Esophagus (tissue), 2 donors: Measurements from ENCODE around the gene EXD3. TPM values are rescaled to one million over a fixed set of nuclear protein-coding genes. Genes with fewer than 3 reads are reported as not detected.
"Not testable (repeated sequence)": the region's sequence is repeated elsewhere in the genome, so short reads cannot be mapped to it uniquely, and the experiment has no call there.

ENCODE experiments used
- H3K27ac ChIP-seq, 2 donors: one replicate each; pipeline ENCODE4 v1.5.1; 2013; ENCODE audit warnings: low read depth in 2 of 2, mild to moderate bottlenecking in 2 of 2, inconsistent platforms in 1 of 2, low read length in 1 of 2, moderate library complexity in 1 of 2
- H3K27me3 ChIP-seq, 2 donors: one replicate each; pipeline ENCODE4 v1.6.1; 2013; ENCODE audit warnings: low read length in 2 of 2, control low read depth in 1 of 2, mild to moderate bottlenecking in 1 of 2; ENCODE audit not compliant: insufficient read depth in 2 of 2, control insufficient read depth in 1 of 2
- H3K36me3 ChIP-seq, 2 donors: one replicate each; pipeline ENCODE4 v1.6.1; 2013; ENCODE audit warnings: low read length in 1 of 2; ENCODE audit not compliant: control insufficient read depth in 2 of 2, insufficient read depth in 2 of 2
- H3K4me1 ChIP-seq, 2 donors: one replicate each; pipeline ENCODE4 v1.6.1; 2013; ENCODE audit warnings: low read length in 1 of 2; ENCODE audit not compliant: control insufficient read depth in 2 of 2, insufficient read depth in 2 of 2
- H3K4me3 ChIP-seq, 2 donors: one replicate each; pipeline ENCODE4 v1.5.1; 2013; ENCODE audit warnings: low read length in 2 of 2, mild to moderate bottlenecking in 2 of 2, low read depth in 1 of 2, moderate library complexity in 1 of 2
- H3K9me3 ChIP-seq, 2 donors: one replicate each; pipeline ENCODE4 v1.6.1; 2013; ENCODE audit warnings: mild to moderate bottlenecking in 2 of 2, low read depth in 1 of 2, low read length in 1 of 2, moderate library complexity in 1 of 2; ENCODE audit not compliant: control insufficient read depth in 2 of 2, insufficient read depth in 1 of 2
- WGBS, 2 donors: extraction: QIAGEN DNeasy Blood & Tissue Kit; methylation state at CpG; one replicate each; pipeline ENCODE4 v1.1.7; 2013; 5-methylcytosine and 5-hydroxymethylcytosine counted together
- polyA plus RNA-seq, 2 donors: library from polyadenylated mRNA; stranded (reverse); fragments of 200-250 nt; gene quantifications; one replicate each; pipeline ENCODE4 v1.2.3, GENCODE V29; 2013
- donor health status: healthy with polysubstance abuse.
- donor health status: Bipolar disorder and iron deficiency.

EXD3 gene
- polyA plus RNA-seq, 2 donors: 9.7 to 20.8 TPM

DNA sequence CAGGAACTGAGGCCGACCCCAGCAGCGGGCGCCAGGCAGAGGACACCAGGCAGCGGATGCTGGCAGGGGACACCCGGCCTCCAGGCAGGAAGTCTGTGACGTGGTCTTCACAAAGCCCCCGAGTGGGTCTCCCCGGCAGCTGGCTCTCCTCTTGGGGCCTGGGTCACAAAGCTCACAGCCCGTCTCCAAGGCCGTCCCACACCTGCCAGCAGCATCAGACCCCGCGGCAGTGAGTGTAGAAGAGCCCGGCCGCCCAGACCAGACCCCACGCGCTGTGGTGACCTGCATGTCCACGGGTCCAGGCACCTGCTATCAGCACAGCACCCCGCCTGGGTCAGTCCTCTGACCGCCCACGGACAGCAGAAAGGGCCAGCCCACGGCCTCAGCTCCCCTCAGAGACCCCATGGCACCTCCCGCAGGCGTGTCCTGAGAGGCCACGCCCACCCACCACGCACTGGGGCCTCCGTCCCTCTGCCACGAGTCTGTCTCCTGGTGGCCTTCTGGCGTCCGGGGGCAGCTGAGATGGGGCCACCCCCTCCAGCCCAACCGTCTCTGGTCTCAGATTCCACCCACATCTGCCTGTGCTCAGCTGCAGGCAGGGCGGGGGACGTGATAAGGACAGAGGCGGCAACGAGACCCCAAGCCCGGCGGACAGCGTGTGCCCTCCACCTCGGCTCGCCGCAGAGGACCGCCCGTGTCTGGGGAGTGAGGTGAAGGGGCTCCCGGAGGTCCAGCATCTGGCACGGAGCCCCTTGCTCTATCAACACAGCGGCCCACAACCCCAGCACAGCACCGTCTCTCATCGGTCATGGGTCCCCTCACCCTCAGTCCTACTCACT lies 34.2 kb downstream of the EXD3 start:
- H3K27me3 ChIP-seq: no peaks in the 10 kb centered on the region
- 90 to 92% methylated on average over 40 to 47 of the region's 47 CpGs for WGBS, 2 donors
- no peaks in the 10 kb centered on the region for H3K4me1 ChIP-seq
- H3K27ac ChIP-seq: no peak overlapping the region
- peaks cover 0 to 7% of the 10 kb centered on the region in 2 donors for H3K36me3 ChIP-seq
- no peaks in the 10 kb centered on the region for H3K9me3 ChIP-seq
- H3K4me3 ChIP-seq: no peak overlapping the region

DNA sequence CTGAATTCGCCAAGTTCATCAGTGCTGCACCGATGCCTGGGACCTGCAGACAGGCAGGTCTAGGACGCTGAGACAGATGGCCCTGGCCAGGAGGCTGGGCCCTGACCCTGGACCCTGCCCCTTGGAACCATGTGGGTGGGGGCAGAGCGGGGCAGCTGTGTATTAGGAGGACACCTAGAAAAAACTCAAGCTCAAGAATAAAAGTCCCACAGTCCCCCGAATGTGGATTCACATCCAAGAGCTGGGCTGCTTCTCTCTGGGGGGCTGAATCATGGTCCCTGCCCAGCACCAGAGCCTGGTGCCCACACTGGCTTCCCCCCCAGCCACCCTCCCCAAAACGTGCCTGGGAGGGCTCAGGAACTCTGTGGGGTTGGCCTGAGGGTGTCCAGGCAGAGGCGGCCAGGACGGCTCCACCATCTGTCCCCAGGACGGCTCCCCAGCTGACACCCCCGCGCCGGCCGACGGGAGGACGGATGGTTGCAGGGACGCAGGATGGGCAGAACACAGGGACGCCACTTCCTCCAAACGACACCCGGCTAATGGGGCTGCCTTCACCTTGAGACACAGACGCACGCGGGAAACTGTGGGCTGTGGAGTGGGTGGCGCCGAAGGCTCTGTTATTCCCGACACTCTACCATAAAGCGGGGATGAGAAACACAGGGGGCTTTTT lies 34.9 kb downstream of the EXD3 start:
- 81 to 85% methylated on average over 26 of the region's 26 CpGs for WGBS, 2 donors
- H3K36me3 ChIP-seq: peaks cover 0 to 7% of the 10 kb centered on the region in 2 donors
- no peaks in the 10 kb centered on the region for H3K4me1 ChIP-seq
- H3K4me3 ChIP-seq: no peak overlapping the region
- no peaks in the 10 kb centered on the region for H3K27me3 ChIP-seq
- H3K27ac ChIP-seq: peak overlapping the region; percentile 31 to 39
- no peaks in the 10 kb centered on the region for H3K9me3 ChIP-seq

DNA sequence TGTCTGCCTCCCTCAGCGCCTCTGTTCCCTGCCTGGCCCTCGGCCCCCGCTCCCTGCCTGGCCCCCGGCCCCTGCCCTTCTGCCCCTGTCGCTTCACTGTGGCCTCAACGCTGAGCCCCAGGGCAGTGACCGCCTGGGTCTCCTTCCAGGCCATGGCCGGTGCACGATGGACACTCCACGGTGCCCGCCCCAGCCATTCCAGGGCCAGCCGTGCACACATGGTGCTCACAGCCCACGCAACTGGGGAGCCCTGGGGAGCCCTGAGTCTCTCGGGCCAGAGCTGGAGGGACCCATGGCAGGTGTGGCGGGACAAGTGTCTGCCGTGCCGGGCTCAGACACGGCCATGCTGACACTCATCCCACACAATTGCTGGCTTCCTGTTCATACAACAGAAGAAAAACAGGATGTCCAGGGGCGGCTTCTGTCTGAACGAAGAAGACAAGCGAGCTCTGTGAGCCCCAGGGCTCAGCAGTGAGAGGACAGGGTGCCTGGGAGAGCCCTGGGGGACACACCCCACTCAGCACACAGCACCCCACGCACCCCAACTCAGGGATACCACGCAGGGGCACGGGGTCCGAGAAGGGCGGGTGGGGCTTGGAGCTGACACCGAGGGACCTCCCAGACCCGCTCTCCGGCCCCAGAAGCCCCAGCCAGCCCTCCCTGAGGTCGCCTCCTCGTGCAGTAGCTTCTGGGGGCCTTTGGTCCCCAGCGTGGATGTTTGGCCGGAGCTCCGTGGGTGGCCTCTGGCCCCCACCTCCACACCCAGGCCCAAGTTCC lies 35.7 kb downstream of the EXD3 start:
- H3K27me3 ChIP-seq: no peaks in the 10 kb centered on the region
- H3K27ac ChIP-seq: peak overlapping the region; percentile 31 to 39
- H3K36me3 ChIP-seq: peaks cover 0 to 7% of the 10 kb centered on the region in 2 donors
- no peaks in the 10 kb centered on the region for H3K4me1 ChIP-seq
- no peak overlapping the region for H3K4me3 ChIP-seq
- H3K9me3 ChIP-seq: no peaks in the 10 kb centered on the region
- WGBS, 2 donors: 71 to 78% methylated on average over 34 of the region's 34 CpGs

DNA sequence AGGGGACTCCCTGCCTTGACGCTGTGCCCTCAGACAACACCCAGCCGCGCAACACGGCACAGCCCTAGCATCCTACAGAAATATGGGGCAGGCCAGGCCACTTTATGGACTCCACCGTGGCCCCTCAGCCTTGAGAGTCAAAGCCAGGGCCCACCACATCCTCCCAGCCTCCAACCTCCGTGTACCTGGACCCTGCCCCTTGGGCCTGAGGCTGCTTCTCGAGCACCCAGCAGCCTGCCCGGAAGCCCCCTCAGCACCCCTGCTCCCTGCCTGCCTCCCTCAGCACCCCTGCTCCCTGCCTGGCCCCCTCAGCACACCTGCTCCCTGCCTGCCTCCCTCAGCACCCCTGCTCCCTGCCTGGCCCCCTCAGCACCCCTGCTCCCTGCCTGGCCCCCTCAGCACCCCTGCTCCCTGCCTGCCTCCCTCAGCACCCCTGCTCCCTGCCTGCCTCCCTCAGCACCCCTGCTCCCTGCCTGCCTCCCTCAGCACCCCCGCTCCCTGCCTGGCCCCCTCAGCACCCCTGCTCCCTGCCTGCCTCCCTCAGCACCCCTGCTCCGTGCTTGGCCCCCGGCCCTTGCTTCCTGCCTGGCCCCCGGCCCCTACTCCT lies 36.4 kb downstream of the EXD3 start:
- not testable (repeated sequence) for H3K9me3 ChIP-seq, H3K27ac ChIP-seq, H3K36me3 ChIP-seq, H3K4me1 ChIP-seq, H3K4me3 ChIP-seq, H3K27me3 ChIP-seq
- 83 to 87% methylated on average over 12 of the region's 12 CpGs for WGBS, 2 donors

DNA sequence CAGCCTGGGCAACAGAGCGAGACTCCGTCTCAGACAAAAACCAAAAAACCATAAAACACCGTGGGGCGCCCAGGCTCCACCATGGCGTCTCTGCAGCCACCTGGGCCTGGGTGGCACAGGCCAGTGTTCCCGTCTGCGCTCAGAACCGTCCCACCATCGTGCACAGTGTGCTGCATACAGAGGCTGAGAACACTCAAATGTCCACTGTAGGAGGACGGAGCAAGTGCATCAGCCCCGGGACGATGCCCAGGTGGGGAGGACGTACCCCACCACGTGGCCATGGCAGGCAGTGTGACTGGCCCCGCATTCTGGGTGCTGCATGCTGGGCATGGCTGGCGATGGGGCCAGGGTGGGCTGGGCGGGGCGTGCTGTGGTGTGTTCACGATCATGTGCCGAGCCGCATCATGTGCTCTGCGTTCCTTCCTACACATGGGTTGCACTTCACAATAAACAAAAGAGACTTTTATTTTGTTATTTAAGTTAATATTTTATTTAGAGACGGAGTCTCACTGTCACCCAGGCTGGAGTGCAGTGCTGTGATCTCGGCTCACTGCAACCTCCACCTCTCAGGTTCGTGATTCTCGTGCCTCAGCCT lies 37.8 kb downstream of the EXD3 start:
- 91 to 95% methylated on average over 25 to 26 of the region's 26 CpGs for WGBS, 2 donors
- Histone ChIP-seq H3K27ac (no peak overlapping the region), H3K4me3 (no peak overlapping the region), H3K36me3 (peaks cover 0 to 3% of the 10 kb centered on the region in 2 donors), H3K27me3 (no peaks in the 10 kb centered on the region), H3K4me1 (no peaks in the 10 kb centered on the region), H3K9me3 (no peaks in the 10 kb centered on the region)

DNA sequence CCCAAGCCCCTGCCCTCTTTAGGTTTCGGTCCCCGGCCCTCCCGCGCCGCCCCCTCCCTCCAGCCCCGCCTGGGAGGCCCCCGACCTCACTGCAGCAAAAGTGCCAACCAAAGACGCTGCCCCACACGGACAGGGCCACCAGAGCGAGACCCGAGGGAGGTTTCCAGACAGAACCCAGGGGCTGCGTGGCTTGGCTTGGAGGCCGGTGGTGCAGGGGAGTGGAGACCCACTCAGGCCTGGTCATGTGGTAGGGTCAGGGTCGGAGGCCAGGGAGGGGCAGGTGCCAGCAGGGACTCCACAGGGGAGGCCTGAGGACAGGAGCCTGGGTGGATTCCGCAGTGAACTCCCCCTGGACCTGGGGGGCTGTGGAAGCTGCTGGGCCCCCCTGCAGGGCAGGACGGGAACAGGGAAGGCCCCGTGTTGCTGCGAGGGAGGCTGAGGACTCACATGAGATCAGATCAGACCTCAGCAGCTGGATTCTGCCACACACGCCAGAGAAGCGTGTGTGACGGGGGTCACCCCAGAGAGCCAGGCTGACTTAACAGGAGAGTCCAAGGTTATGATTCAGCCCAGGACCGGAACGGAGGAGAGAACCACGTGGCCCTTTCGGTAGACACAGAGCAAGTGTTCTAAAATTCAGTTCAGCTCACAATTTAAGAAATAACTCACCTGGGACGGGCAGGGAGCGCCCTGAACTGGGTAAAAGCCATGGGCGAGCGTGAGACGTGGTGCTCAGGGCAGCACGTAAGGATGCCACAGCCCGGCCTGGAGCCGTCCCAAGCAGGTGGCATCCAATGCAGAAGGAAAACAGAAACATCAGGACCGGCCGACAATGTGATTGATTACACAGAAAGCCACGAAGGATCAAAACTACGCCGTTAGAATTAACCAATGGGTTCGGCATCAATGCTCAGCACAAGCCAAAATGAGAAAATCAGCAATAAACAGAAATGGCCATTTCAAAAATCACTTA lies 38.9 kb downstream of the EXD3 start:
- Histone ChIP-seq H3K36me3 (no peaks in the 10 kb centered on the region), H3K9me3 (no peaks in the 10 kb centered on the region), H3K27ac (no peak overlapping the region), H3K4me3 (no peak overlapping the region), H3K27me3 (no peaks in the 10 kb centered on the region), H3K4me1 (no peaks in the 10 kb centered on the region)
- 88 to 89% methylated on average over 39 of the region's 39 CpGs for whole genome bisulfite sequencing, 2 donors

DNA sequence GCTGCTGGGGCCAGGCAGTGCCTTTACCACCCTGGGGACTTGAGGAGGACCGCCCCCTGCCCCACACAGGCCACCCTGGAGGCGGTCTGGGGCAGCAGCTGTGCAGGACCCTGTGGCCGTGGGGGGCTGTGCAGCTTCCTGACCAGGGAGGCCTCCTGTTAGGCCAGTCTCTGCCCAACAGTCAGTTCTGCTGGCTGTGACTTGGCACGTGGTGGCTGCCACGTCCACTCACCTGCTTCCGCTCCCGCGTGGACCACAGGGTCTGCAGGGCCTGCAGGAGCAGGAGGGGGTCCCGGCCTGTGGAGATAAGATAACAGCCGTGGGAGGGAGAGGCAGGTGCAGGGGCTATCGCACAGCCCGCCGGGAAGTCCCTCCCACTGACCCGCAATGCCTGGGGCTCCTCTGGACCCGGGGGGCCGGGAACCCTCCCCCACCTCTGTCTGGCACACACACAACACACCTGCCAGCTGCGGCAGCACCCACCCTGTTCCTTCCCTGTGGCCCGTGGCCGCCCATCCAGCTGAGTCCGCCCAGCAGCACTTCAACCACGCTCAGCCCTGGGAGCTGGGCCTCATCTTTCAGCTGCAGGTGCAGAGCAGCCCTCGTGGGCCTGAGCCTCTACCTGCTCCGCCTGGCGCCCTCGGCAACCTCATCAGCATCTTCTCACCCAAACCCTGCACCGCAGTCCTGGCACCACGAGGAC lies 39.7 kb downstream of the EXD3 start:
- Histone ChIP-seq H3K27me3 (no peaks in the 10 kb centered on the region), H3K36me3 (no peaks in the 10 kb centered on the region), H3K9me3 (no peaks in the 10 kb centered on the region), H3K27ac (no peak overlapping the region), H3K4me1 (no peaks in the 10 kb centered on the region), H3K4me3 (no peak overlapping the region)
- WGBS, 2 donors: 74% methylated on average over 22 to 27 of the region's 27 CpGs

DNA sequence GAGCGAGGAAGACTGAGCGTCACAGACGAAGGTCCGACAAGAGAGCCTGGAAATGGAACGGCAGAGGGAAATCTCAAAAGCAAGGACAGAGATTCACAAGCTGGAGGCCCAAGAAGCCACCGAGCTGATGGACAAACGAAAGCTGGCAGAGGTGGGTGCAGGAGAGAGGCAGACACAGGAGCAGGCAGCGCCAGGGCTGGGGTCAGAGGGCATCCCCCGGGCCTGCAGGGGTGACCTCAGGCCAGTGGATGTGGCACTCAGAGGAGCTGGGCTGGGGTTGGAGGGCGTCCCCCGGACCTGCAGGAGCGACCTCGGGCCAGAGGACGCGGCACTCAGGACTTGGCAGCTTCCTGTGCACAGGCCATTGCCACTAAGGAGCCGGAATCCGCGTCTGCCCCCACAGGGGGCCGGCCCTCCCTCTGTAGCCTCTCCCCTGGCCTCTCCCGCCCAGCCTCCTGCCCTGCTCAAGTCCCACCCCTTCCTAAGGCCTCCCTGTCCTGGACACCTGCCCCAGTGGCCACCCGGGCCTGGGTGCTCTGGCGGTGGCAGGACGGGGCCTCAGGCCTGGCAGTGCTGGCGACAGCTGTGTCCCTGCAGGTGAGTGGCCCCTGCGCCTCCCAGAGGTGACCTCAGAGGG lies 40.4 kb downstream of the EXD3 start:
- H3K27ac ChIP-seq: no peak overlapping the region
- 83 to 84% methylated on average over 18 to 25 of the region's 25 CpGs for WGBS, 2 donors
- H3K9me3 ChIP-seq: no peaks in the 10 kb centered on the region

More for the DNA sequence above, 40.4 kb downstream of the EXD3 start:
- no peak overlapping the region for H3K4me3 ChIP-seq
- H3K4me1 ChIP-seq: no peaks in the 10 kb centered on the region
- no peaks in the 10 kb centered on the region for H3K36me3 ChIP-seq
- no peaks in the 10 kb centered on the region for H3K27me3 ChIP-seq
